ENCODE results near the gene CARD18.

Gene CARD18

GRCh38 chr11:105149477-105149876, 9.9 kb upstream of the CARD18 start:
- DNase-seq (ENCODE audit: extremely low spot score), result no peak
- TF ChIP-seq NFRKB (IDR thresholded peaks at IDR 0.05) (no peak), PKNOX1 (IDR thresholded peaks at IDR 0.05) (no peak)
- POLR2A ChIA-PET, result no interaction called here
- CTCF ChIA-PET, result no interaction called here

DNA sequence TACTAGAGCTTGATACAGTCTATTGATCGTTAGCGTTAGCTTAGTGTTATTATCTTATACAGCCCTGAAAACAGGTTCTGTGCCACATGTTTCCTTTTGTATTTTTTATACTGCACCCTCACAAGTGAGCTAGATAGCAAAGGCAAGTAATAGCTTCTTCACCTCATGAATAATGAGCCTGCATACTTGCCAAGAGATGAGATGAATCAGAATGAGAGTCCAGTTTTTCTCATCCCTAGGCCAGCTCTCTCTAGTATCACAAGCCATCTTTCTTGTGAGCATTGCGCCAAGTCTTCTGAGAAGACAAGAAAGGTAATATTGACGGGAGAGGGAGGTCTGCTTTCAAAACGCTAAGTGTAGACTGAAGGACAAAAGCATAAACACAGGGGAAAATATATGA, 8.7 kb upstream of the CARD18 start:
- CTCF ChIA-PET, result no interaction called here
- TF ChIP-seq BHLHE40 (IDR thresholded peaks at IDR 0.05; ENCODE audit: borderline replicate concordance), result no peak
- TF ChIP-seq ZNF384 (IDR thresholded peaks at IDR 0.05), result no peak
- no peak for TF ChIP-seq L3MBTL2 (conservative IDR thresholded peaks at IDR 0.05)
- TF ChIP-seq HDGF (IDR thresholded peaks at IDR 0.05; ENCODE audit: borderline replicate concordance), result no peak
- no peak for TF ChIP-seq ARNT (IDR thresholded peaks at IDR 0.05)
- TF ChIP-seq SUZ12 (IDR thresholded peaks at IDR 0.05), result no peak
- TF ChIP-seq LEF1 (IDR thresholded peaks at IDR 0.05; ENCODE audit: borderline replicate concordance), result no peak
- TF ChIP-seq NFRKB (IDR thresholded peaks at IDR 0.05), result no peak
- no peak for TF ChIP-seq CTBP1 (IDR thresholded peaks at IDR 0.05; ENCODE audit: borderline replicate concordance)
- TF ChIP-seq FOXA1 (IDR thresholded peaks at IDR 0.05), result no peak
- no peak for TF ChIP-seq ELF4 (IDR thresholded peaks at IDR 0.05)
- TF ChIP-seq FOXK2 (IDR thresholded peaks at IDR 0.05), result no peak
- TF ChIP-seq PKNOX1 (IDR thresholded peaks at IDR 0.05), result no peak
- POLR2A ChIA-PET, result no interaction called here
- no peak for DNase-seq (ENCODE audit: extremely low spot score)

DNA sequence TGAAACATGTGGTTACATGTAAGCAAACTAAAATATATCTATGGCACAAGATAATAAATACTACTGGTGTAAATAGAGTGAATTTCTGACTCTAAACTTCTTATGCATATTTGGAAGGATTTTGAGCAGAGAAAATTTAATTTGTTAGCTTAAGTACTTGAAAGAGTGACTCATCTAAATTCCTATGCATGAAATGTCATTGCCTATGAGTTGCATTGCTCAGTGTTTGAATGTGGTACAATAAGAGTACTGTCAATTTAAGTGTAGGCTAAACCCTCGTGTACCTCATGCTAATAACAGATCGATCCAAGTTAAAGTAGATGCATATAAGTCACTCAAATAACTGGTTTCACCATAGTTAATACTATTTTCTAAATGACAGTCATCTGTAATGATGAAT, 5.3 kb upstream of the CARD18 start:
- POLR2A ChIA-PET, result no interaction called here
- DNase-seq (ENCODE audit: extremely low spot score), result no peak
- TF ChIP-seq ZNF384 (IDR thresholded peaks at IDR 0.05) (no peak), HDGF (IDR thresholded peaks at IDR 0.05; ENCODE audit: borderline replicate concordance) (no peak), ARNT (IDR thresholded peaks at IDR 0.05) (no peak), ELF4 (IDR thresholded peaks at IDR 0.05) (no peak), TARDBP (IDR thresholded peaks at IDR 0.05) (no peak)
- CTCF ChIA-PET, result no interaction called here

- POLR2A ChIA-PET, result no interaction called here
- TF ChIP-seq ZNF384 (IDR thresholded peaks at IDR 0.05) (no peak), FOXA1 (IDR thresholded peaks at IDR 0.05) (no peak), TARDBP (IDR thresholded peaks at IDR 0.05) (no peak), NFRKB (IDR thresholded peaks at IDR 0.05) (no peak), SP1 (IDR thresholded peaks at IDR 0.05) (no peak)
- no peak for DNase-seq (ENCODE audit: extremely low spot score)
- CTCF ChIA-PET, result no interaction called here
These were observed 2.6 kb upstream of the CARD18 start for GRCh38 chr11:105142167-105142566.

GRCh38 chr11:105137286-105137685, 2.3 kb downstream of the CARD18 start:
- ChIA-PET POLR2A (no interaction called here), CTCF (no interaction called here)
- DNase-seq (ENCODE audit: extremely low spot score), result no peak
- TF ChIP-seq BHLHE40 (IDR thresholded peaks at IDR 0.05; ENCODE audit: borderline replicate concordance) (no peak), FOXA1 (IDR thresholded peaks at IDR 0.05) (no peak), ZNF384 (IDR thresholded peaks at IDR 0.05) (no peak), TARDBP (IDR thresholded peaks at IDR 0.05) (no peak), FOXK2 (IDR thresholded peaks at IDR 0.05) (no peak), L3MBTL2 (conservative IDR thresholded peaks at IDR 0.05) (no peak), FOXM1 (IDR thresholded peaks at IDR 0.05; ENCODE audit: borderline replicate concordance) (no peak), ARNT (IDR thresholded peaks at IDR 0.05) (no peak), LEF1 (IDR thresholded peaks at IDR 0.05; ENCODE audit: borderline replicate concordance) (no peak), ELF4 (IDR thresholded peaks at IDR 0.05) (no peak), NFRKB (IDR thresholded peaks at IDR 0.05) (no peak)

DNA sequence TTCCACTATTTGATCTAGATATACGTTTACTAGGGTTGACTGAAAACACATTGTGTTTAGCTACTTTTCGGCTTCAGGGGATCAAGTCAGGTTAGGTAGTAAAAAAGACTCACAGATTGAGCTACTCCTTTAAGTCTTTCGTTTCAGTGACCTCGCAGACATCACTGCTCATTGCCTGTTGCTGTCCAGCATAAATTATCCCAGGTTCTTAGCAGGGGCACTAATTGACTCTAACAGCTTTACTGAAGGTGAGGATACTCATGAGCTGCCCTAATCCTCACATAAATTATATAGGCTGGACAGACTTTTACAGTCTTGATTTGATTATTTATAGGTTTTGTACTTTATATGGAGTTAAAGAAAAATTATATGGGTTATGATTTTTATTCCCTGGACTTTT, 3.7 kb downstream of the CARD18 start:
- ChIA-PET CTCF (no interaction called here), POLR2A (no interaction called here)
- TF ChIP-seq FOXM1 (IDR thresholded peaks at IDR 0.05; ENCODE audit: borderline replicate concordance) (no peak), FOXK2 (IDR thresholded peaks at IDR 0.05) (no peak), BHLHE40 (IDR thresholded peaks at IDR 0.05; ENCODE audit: borderline replicate concordance) (no peak), LEF1 (IDR thresholded peaks at IDR 0.05; ENCODE audit: borderline replicate concordance) (no peak), CTBP1 (IDR thresholded peaks at IDR 0.05; ENCODE audit: borderline replicate concordance) (no peak), TARDBP (IDR thresholded peaks at IDR 0.05) (no peak), SUZ12 (IDR thresholded peaks at IDR 0.05) (no peak)
- DNase-seq (ENCODE audit: extremely low spot score), result no peak

GRCh38 chr11:105132716-105133511, 6.7 kb downstream of the CARD18 start:
- DNase-seq (ENCODE audit: extremely low spot score), result no peak
- TF ChIP-seq PKNOX1 (IDR thresholded peaks at IDR 0.05) (no peak), TARDBP (IDR thresholded peaks at IDR 0.05) (no peak), LEF1 (IDR thresholded peaks at IDR 0.05; ENCODE audit: borderline replicate concordance) (no peak), L3MBTL2 (conservative IDR thresholded peaks at IDR 0.05) (no peak), FOXM1 (IDR thresholded peaks at IDR 0.05; ENCODE audit: borderline replicate concordance) (no peak), ZNF384 (IDR thresholded peaks at IDR 0.05) (no peak), FOXK2 (IDR thresholded peaks at IDR 0.05) (no peak), HDGF (IDR thresholded peaks at IDR 0.05; ENCODE audit: borderline replicate concordance) (no peak), ARNT (IDR thresholded peaks at IDR 0.05) (no peak), CTBP1 (IDR thresholded peaks at IDR 0.05; ENCODE audit: borderline replicate concordance) (no peak), BHLHE40 (IDR thresholded peaks at IDR 0.05; ENCODE audit: borderline replicate concordance) (no peak), SP1 (IDR thresholded peaks at IDR 0.05) (no peak), SUZ12 (IDR thresholded peaks at IDR 0.05) (no peak), ELF4 (IDR thresholded peaks at IDR 0.05) (no peak), FOXA1 (IDR thresholded peaks at IDR 0.05) (no peak), NFRKB (IDR thresholded peaks at IDR 0.05) (no peak)
- POLR2A ChIA-PET, result no interaction called here
- CTCF ChIA-PET, result no interaction called here

Data from HEK293T (cell line).